GM19025 (cell line): ENCODE results near the gene LENG8.
"Not testable (repeated sequence)": the region's sequence is repeated elsewhere in the genome, so short reads cannot be mapped to it uniquely, and the experiment has no call there.

ENCODE experiments used
- ATAC-seq: cut with Tn5 transposase; IDR thresholded peaks from one replicate; pipeline ENCODE4 v1.9.1; 2021; ENCODE audit warnings: mild to moderate bottlenecking, low read depth, moderate library complexity; ENCODE audit not compliant: unreplicated experiment

The LENG8 gene

GRCh38 chr19:54436628-54437252, 12.3 kb upstream of the LENG8 start:
- ATAC-seq = no peak

- no peak for ATAC-seq
Measured at GRCh38 chr19:54439174-54439851, 9.7 kb upstream of the LENG8 start.

GRCh38 chr19:54440641-54441040, 8.4 kb upstream of the LENG8 start:
- no peak for ATAC-seq

- ATAC-seq = no peak
Measured at GRCh38 chr19:54444737-54445136, 4.3 kb upstream of the LENG8 start.

- not testable (repeated sequence) for ATAC-seq
Measured at GRCh38 chr19:54446349-54446748, 2.6 kb upstream of the LENG8 start.

GRCh38 chr19:54448040-54448773, 792 bp upstream of the LENG8 start:
- ATAC-seq = no peak

GRCh38 chr19:54449701-54450069, 686 bp downstream of the LENG8 start:
- ATAC-seq = no peak

- no peak for ATAC-seq
Measured at GRCh38 chr19:54451331-54451871, 2.4 kb downstream of the LENG8 start.

GRCh38 chr19:54451997-54452396, 3.0 kb downstream of the LENG8 start:
- no peak for ATAC-seq

GRCh38 chr19:54452626-54453025, 3.6 kb downstream of the LENG8 start:
- no peak for ATAC-seq

GRCh38 chr19:54453921-54454780, 5.2 kb downstream of the LENG8 start:
- ATAC-seq = no peak

- ATAC-seq = no peak
Measured at GRCh38 chr19:54454781-54455675, 6.0 kb downstream of the LENG8 start.

- ATAC-seq = no peak
Measured at GRCh38 chr19:54455786-54456422, 6.9 kb downstream of the LENG8 start.

- ATAC-seq = no peak
Measured at GRCh38 chr19:54456423-54457373, 7.7 kb downstream of the LENG8 start.

- ATAC-seq = no peak
Measured at GRCh38 chr19:54457773-54458647, 9.0 kb downstream of the LENG8 start.

GRCh38 chr19:54458648-54459281, 9.8 kb downstream of the LENG8 start:
- no peak for ATAC-seq
